HuH-7 (cell line): ENCODE measurements around the gene NT5C.
"Not testable (repeated sequence)": the region's sequence is repeated elsewhere in the genome, so short reads cannot be mapped to it uniquely, and the experiment has no call there.

Experiments
- DNase-seq: peaks from one replicate; pipeline ENCODE4 v3.0.0; 2011; ENCODE audit warnings: low spot score

Gene NT5C

GRCh38 chr17:75131278-75132017 lies at the start of gene NT5C:
NT5C (minus strand) TSS chr17:75131742; CDS start chr17:75131707, 35 bp downstream.
- peak; percentile 91 for DNase-seq

- DNase-seq, result no peak
These were observed 49.6 kb upstream of the NT5C start for GRCh38 chr17:75181110-75181509.

GRCh38 chr17:75178453-75178852 lies 46.9 kb upstream of the NT5C start:
- no peak for DNase-seq

- DNase-seq, result no peak
These were observed 45.1 kb upstream of the NT5C start for GRCh38 chr17:75176625-75177024.

GRCh38 chr17:75174996-75175395 lies 43.5 kb upstream of the NT5C start:
- no peak for DNase-seq

- no peak for DNase-seq
These were observed 42.0 kb upstream of the NT5C start for GRCh38 chr17:75173526-75173925.

- DNase-seq, result no peak
These were observed 37.5 kb upstream of the NT5C start for GRCh38 chr17:75168998-75169397.

- not testable (repeated sequence) for DNase-seq
These were observed 33.1 kb upstream of the NT5C start for GRCh38 chr17:75164606-75165005.

GRCh38 chr17:75163074-75163473 lies 31.5 kb upstream of the NT5C start:
- no peak for DNase-seq

GRCh38 chr17:75160211-75160610 lies 28.7 kb upstream of the NT5C start:
- DNase-seq, result no peak

- DNase-seq, result no peak
These were observed 27.9 kb upstream of the NT5C start for GRCh38 chr17:75159196-75160031.

- DNase-seq, result not testable (repeated sequence)
These were observed 26.9 kb upstream of the NT5C start for GRCh38 chr17:75158480-75158879.

GRCh38 chr17:75155191-75155601 lies 23.7 kb upstream of the NT5C start:
- no peak for DNase-seq

GRCh38 chr17:75154195-75155106 lies 22.9 kb upstream of the NT5C start, which contains the start of gene JPT1:
JPT1 (minus strand) TSS chr17:75154512; CDS start chr17:75154397, 115 bp downstream.
- peak; percentile 97 for DNase-seq

- no peak for DNase-seq
These were observed 22.2 kb upstream of the NT5C start for GRCh38 chr17:75153780-75154194.

- DNase-seq, result no peak
These were observed 21.6 kb upstream of the NT5C start for GRCh38 chr17:75152922-75153779.

GRCh38 chr17:75152523-75152921 lies 21.0 kb upstream of the NT5C start:
- DNase-seq, result no peak

GRCh38 chr17:75151930-75152329 lies 20.4 kb upstream of the NT5C start:
- no peak for DNase-seq

- DNase-seq, result no peak
These were observed 16.5 kb upstream of the NT5C start for GRCh38 chr17:75147878-75148546.

- DNase-seq, result no peak
These were observed 15.1 kb upstream of the NT5C start for GRCh38 chr17:75146592-75146991.
